GM23338 (cell line): ENCODE data around the gene CYP24A1. TPM values are rescaled to one million over a fixed set of nuclear protein-coding genes. Genes with fewer than 3 reads are reported as not detected.

Source experiments
- ATAC-seq: fragments of 200-7000 bp; cut with Tn5 transposase; 3 replicates; pipeline ENCODE4 v1.9.1; 2020
- DNase-seq: peaks from one replicate; pipeline ENCODE4 v3.0.0-alpha.2; 2015; ENCODE audit warnings: low spot score
- H2AFZ ChIP-seq: fragments of 200-600 bp; sonication (generic); 2 replicates; pipeline ENCODE4 v1.8.0; 2016; ENCODE audit warnings: antibody characterized with exemption, mild to moderate bottlenecking, moderate library complexity
- H3F3A ChIP-seq: fragments of 200-600 bp; sonication (generic); replicated peaks from 2 replicates; pipeline ENCODE4 v1.8.0; 2017; ENCODE audit warnings: antibody characterized with exemption, mixed run types, low read depth
- H3K27ac ChIP-seq: fragments of 200-600 bp; sonication (generic); 2 replicates; pipeline ENCODE4 v1.6.1; 2016; ENCODE audit warnings: low read depth
- H3K27me3 ChIP-seq: fragments of 200-600 bp; sonication (generic); 2 replicates; pipeline ENCODE4 v1.8.0; 2016; ENCODE audit warnings: mild to moderate bottlenecking, mixed run types, moderate library complexity; ENCODE audit not compliant: insufficient read depth
- H3K36me3 ChIP-seq: fragments of 200-600 bp; sonication (generic); 2 replicates; pipeline ENCODE4 v1.8.0; 2016; ENCODE audit warnings: mild to moderate bottlenecking; ENCODE audit not compliant: insufficient read depth
- H3K4me1 ChIP-seq: fragments of 200-600 bp; sonication (generic); 2 replicates; pipeline ENCODE4 v1.8.0; 2016; ENCODE audit warnings: mild to moderate bottlenecking, moderate library complexity; ENCODE audit not compliant: insufficient read depth
- H3K4me2 ChIP-seq: fragments of 200-600 bp; sonication (generic); 2 replicates; pipeline ENCODE4 v1.7.1; 2017; ENCODE audit warnings: mixed run types
- H3K4me3 ChIP-seq: fragments of 200-600 bp; sonication (generic); 2 replicates; pipeline ENCODE4 v1.6.1; 2016; ENCODE audit warnings: mixed run types
- H3K79me2 ChIP-seq: fragments of 200-600 bp; sonication (generic); replicated peaks from 2 replicates; pipeline ENCODE4 v1.8.0; 2017; ENCODE audit warnings: mild to moderate bottlenecking; ENCODE audit not compliant: insufficient read depth
- H3K9me2 ChIP-seq: fragments of 200-600 bp; sonication (generic); 2 replicates; pipeline ENCODE4 v1.8.0; 2017; ENCODE audit not compliant: insufficient read depth
- H4K20me1 ChIP-seq: fragments of 200-600 bp; sonication (generic); replicated peaks from 2 replicates; pipeline ENCODE4 v1.8.0; 2017; ENCODE audit warnings: mild to moderate bottlenecking; ENCODE audit not compliant: insufficient read depth
- H3K27ac Mint-ChIP-seq: 2 replicates; pipeline ENCODE4 v1.8.0; 2020; ENCODE audit warnings: inconsistent platforms, mild to moderate bottlenecking, moderate library complexity, mixed read lengths
- H3K27me3 Mint-ChIP-seq: 3 replicates; pipeline ENCODE4 v1.8.0; 2022; ENCODE audit warnings: low read depth, mild to moderate bottlenecking, moderate library complexity, mixed read lengths, inconsistent platforms; ENCODE audit not compliant: insufficient read depth, poor library complexity
- H3K36me3 Mint-ChIP-seq: 3 replicates; pipeline ENCODE4 v1.8.0; 2021; ENCODE audit warnings: low read depth, mild to moderate bottlenecking, inconsistent platforms, moderate library complexity, mixed read lengths
- H3K4me1 Mint-ChIP-seq: 3 replicates; pipeline ENCODE4 v1.8.0; 2020; ENCODE audit warnings: mild to moderate bottlenecking, inconsistent platforms, mixed read lengths
- H3K4me3 Mint-ChIP-seq: 3 replicates; pipeline ENCODE4 v1.8.0; 2021; ENCODE audit warnings: moderate library complexity, mild to moderate bottlenecking, inconsistent platforms, mixed read lengths
- H3K9me3 Mint-ChIP-seq: 3 replicates; pipeline ENCODE4 v1.8.0; 2020; ENCODE audit warnings: moderate library complexity, mild to moderate bottlenecking, inconsistent platforms, mixed read lengths
- CTCF ChIP-seq, 2 experiments: fragments of 200-600 bp in 1 of 2; sonication (generic) in 1 of 2; conservative IDR thresholded peaks; 2 replicates each; pipeline versions ENCODE4 v1.5.1 to v1.6.1; 2016 to 2017; ENCODE audit warnings: antibody characterized with exemption in 2 of 2, low read depth in 2 of 2, mild to moderate bottlenecking in 2 of 2, moderate library complexity in 1 of 2
- ETS1 ChIP-seq: IDR thresholded peaks from 2 replicates; pipeline ENCODE4 v1.6.1; 2016; ENCODE audit warnings: antibody characterized with exemption
- JUNB ChIP-seq: IDR thresholded peaks from one replicate; pipeline ENCODE4 v1.6.1; 2016; ENCODE audit warnings: antibody characterized with exemption; ENCODE audit not compliant: unreplicated experiment
- ZNF114 ChIP-seq: fragments of 250-450 bp; sonication (Bioruptor Pico); IDR thresholded peaks from 2 replicates; pipeline ENCODE4 v1.5.0; 2020; ENCODE audit warnings: mild to moderate bottlenecking, moderate library complexity
- polyA plus RNA-seq: library from polyadenylated mRNA; unstranded; fragments of >200 nt; fragmentation: Nextera tagmentation; extraction: Ambion mirVana; gene quantifications from 2 replicates; pipeline ENCODE4 v1.2.1, GENCODE V29; 2016
- total RNA-seq: library from RNA; depleted of rRNA; stranded (reverse); fragments of >200 nt; shearing (Covaris generic); gene quantifications from 2 replicates; pipeline ENCODE4 v1.2.3, GENCODE V29; 2014
- TF ChIP-seq, protein P1 (sequence below): fragments of 250-450 bp; sonication (Bioruptor Pico); IDR thresholded peaks from 2 replicates; pipeline ENCODE4 v1.5.0; 2020; ENCODE audit warnings: mild to moderate bottlenecking, moderate library complexity

Gene CYP24A1
- total and polyA plus RNA-seq, 2 experiments from 2014 or later = 0.10 TPM; not detected in 1

DNA sequence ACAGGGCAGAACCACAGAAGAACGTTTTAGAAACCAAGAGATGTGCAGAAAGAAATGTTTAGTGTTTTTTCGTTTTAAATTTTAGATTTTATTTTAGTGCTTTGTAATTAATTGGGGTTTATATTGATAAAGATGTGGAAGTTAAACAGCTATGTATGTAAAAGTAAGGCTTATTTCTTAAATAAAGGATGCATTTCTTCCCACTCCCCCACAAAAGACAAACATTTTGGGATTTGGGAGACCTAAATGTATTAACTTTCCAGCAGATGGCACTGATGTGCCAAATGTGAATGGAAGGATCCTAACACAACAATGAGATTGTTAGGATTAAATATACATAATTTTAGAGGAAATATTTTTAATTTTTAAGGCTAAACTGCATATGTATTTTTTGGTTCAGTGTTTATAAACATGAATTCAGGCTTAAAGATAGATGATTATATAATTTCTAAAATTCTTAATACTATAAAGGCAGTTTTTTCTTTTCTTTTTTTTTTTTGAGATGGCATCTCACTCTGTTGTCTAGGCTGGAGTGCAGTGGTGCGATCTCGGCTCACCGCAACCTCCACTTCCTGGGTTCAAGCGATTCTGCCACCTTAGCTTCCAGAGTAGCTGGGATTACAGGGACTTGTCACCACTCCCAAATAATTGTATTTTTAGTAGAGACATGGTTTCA lies 46.1 kb upstream of the CYP24A1 start:
- Histone ChIP-seq H3K4me1 (peaks cover 26% of the 10 kb centered on the region), H3F3A (no peaks in the 10 kb centered on the region), H3K27ac (no peak overlapping the region), H3K9me2 (no peaks in the 10 kb centered on the region), H3K27me3 (no peaks in the 10 kb centered on the region), H4K20me1 (peaks cover 9% of the 10 kb centered on the region), H3K79me2 (peaks cover 25% of the 10 kb centered on the region; the same call in 1 of the 2 replicates), H3K4me2 (no peak overlapping the region), H3K36me3 (peaks cover 21% of the 10 kb centered on the region), H3K4me3 (no peak overlapping the region), H2AFZ (no peak overlapping the region)
- Mint-ChIP-seq H3K27me3 (peaks cover 5% of the 10 kb centered on the region), H3K36me3 (peaks cover 34% of the 10 kb centered on the region), H3K4me1 (peaks cover 49% of the 10 kb centered on the region), H3K4me3 (no peak overlapping the region), H3K9me3 (no peaks in the 10 kb centered on the region), H3K27ac (no peak overlapping the region)
- TF ChIP-seq ETS1 = no peak
- no peak for TF ChIP-seq JUNB
- peak; percentile 57 to 66 for TF ChIP-seq CTCF (conservative IDR thresholded peaks at IDR 0.05; ENCODE audit: low read depth in 2 of 2)
- TF ChIP-seq ZNF114 (CRISPR knock-in tag) = no peak
- TF ChIP-seq, protein P1, sequence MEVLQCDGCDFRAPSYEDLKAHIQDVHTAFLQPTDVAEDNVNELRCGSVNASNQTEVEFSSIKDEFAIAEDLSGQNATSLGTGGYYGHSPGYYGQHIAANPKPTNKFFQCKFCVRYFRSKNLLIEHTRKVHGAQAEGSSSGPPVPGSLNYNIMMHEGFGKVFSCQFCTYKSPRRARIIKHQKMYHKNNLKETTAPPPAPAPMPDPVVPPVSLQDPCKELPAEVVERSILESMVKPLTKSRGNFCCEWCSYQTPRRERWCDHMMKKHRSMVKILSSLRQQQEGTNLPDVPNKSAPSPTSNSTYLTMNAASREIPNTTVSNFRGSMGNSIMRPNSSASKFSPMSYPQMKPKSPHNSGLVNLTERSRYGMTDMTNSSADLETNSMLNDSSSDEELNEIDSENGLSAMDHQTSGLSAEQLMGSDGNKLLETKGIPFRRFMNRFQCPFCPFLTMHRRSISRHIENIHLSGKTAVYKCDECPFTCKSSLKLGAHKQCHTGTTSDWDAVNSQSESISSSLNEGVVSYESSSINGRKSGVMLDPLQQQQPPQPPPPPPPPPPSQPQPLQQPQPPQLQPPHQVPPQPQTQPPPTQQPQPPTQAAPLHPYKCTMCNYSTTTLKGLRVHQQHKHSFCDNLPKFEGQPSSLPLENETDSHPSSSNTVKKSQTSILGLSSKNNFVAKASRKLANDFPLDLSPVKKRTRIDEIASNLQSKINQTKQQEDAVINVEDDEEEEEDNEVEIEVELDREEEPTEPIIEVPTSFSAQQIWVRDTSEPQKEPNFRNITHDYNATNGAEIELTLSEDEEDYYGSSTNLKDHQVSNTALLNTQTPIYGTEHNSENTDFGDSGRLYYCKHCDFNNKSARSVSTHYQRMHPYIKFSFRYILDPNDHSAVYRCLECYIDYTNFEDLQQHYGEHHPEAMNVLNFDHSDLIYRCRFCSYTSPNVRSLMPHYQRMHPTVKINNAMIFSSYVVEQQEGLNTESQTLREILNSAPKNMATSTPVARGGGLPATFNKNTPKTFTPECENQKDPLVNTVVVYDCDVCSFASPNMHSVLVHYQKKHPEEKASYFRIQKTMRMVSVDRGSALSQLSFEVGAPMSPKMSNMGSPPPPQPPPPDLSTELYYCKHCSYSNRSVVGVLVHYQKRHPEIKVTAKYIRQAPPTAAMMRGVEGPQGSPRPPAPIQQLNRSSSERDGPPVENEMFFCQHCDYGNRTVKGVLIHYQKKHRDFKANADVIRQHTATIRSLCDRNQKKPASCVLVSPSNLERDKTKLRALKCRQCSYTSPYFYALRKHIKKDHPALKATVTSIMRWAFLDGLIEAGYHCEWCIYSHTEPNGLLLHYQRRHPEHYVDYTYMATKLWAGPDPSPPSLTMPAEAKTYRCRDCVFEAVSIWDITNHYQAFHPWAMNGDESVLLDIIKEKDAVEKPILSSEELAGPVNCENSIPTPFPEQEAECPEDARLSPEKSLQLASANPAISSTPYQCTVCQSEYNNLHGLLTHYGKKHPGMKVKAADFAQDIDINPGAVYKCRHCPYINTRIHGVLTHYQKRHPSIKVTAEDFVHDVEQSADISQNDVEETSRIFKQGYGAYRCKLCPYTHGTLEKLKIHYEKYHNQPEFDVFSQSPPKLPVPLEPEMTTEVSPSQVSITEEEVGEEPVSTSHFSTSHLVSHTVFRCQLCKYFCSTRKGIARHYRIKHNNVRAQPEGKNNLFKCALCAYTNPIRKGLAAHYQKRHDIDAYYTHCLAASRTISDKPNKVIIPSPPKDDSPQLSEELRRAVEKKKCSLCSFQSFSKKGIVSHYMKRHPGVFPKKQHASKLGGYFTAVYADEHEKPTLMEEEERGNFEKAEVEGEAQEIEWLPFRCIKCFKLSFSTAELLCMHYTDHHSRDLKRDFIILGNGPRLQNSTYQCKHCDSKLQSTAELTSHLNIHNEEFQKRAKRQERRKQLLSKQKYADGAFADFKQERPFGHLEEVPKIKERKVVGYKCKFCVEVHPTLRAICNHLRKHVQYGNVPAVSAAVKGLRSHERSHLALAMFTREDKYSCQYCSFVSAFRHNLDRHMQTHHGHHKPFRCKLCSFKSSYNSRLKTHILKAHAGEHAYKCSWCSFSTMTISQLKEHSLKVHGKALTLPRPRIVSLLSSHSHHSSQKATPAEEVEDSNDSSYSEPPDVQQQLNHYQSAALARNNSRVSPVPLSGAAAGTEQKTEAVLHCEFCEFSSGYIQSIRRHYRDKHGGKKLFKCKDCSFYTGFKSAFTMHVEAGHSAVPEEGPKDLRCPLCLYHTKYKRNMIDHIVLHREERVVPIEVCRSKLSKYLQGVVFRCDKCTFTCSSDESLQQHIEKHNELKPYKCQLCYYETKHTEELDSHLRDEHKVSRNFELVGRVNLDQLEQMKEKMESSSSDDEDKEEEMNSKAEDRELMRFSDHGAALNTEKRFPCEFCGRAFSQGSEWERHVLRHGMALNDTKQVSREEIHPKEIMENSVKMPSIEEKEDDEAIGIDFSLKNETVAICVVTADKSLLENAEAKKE (CRISPR knock-in tag) = no peak
- ATAC-seq (no peak), DNase-seq (peak; percentile 42)
